C4-2B (cell line): Measurements from ENCODE around the gene C10orf105.

Experiments
- ZFX ChIP-seq: fragments of 450-650 bp; IDR thresholded peaks from 2 replicates; pipeline ENCODE4 v1.6.1; 2017
- TF ChIP-seq, protein P1 (sequence below): fragments of 450-650 bp; conservative IDR thresholded peaks from 2 replicates; pipeline ENCODE4 v1.5.1; 2017; ENCODE audit warnings: mild to moderate bottlenecking

- TF ChIP-seq, protein P1, sequence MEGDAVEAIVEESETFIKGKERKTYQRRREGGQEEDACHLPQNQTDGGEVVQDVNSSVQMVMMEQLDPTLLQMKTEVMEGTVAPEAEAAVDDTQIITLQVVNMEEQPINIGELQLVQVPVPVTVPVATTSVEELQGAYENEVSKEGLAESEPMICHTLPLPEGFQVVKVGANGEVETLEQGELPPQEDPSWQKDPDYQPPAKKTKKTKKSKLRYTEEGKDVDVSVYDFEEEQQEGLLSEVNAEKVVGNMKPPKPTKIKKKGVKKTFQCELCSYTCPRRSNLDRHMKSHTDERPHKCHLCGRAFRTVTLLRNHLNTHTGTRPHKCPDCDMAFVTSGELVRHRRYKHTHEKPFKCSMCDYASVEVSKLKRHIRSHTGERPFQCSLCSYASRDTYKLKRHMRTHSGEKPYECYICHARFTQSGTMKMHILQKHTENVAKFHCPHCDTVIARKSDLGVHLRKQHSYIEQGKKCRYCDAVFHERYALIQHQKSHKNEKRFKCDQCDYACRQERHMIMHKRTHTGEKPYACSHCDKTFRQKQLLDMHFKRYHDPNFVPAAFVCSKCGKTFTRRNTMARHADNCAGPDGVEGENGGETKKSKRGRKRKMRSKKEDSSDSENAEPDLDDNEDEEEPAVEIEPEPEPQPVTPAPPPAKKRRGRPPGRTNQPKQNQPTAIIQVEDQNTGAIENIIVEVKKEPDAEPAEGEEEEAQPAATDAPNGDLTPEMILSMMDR = no peak
- TF ChIP-seq ZFX = no peak
Measured at GRCh38 chr10:71687480-71687879, 32.1 kb downstream of the C10orf105 start.
